Measurements from ENCODE around the gene YIPF1.

DNA sequence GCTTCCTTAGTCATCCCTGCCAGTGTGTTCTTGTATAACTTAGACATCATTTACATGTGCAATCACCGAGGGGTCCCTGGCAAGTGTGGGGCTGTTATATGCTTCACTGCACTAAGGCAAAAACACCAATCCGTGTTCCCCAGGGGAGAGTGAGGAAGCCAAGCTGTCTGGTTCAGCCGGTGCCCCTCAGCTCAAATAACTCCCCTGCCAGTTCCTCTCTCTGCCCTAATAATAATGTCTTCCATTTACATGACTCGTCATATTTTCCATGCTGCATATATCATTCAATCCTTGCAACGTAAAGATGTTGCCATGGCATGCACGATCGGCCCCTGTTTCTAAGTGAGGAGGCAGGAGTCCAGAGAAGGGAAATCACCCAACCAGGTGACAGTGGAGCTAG lies 27.1 kb downstream of the YIPF1 start:
- TF ChIP-seq ELF1 (IDR thresholded peaks at IDR 0.05) (no peak), POLR2AphosphoS5 (IDR thresholded peaks at IDR 0.05; ENCODE audit: low read depth, low read length) (no peak), SIN3A (IDR thresholded peaks at IDR 0.05; ENCODE audit: borderline replicate concordance, low read depth, low read length) (no peak), EZH2phosphoT487 (IDR thresholded peaks at IDR 0.05; ENCODE audit: borderline replicate concordance, low read depth) (no peak)
- TF ChIP-seq, protein P1, sequence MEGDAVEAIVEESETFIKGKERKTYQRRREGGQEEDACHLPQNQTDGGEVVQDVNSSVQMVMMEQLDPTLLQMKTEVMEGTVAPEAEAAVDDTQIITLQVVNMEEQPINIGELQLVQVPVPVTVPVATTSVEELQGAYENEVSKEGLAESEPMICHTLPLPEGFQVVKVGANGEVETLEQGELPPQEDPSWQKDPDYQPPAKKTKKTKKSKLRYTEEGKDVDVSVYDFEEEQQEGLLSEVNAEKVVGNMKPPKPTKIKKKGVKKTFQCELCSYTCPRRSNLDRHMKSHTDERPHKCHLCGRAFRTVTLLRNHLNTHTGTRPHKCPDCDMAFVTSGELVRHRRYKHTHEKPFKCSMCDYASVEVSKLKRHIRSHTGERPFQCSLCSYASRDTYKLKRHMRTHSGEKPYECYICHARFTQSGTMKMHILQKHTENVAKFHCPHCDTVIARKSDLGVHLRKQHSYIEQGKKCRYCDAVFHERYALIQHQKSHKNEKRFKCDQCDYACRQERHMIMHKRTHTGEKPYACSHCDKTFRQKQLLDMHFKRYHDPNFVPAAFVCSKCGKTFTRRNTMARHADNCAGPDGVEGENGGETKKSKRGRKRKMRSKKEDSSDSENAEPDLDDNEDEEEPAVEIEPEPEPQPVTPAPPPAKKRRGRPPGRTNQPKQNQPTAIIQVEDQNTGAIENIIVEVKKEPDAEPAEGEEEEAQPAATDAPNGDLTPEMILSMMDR (IDR thresholded peaks at IDR 0.05) = no peak
- TF ChIP-seq, protein P2, sequence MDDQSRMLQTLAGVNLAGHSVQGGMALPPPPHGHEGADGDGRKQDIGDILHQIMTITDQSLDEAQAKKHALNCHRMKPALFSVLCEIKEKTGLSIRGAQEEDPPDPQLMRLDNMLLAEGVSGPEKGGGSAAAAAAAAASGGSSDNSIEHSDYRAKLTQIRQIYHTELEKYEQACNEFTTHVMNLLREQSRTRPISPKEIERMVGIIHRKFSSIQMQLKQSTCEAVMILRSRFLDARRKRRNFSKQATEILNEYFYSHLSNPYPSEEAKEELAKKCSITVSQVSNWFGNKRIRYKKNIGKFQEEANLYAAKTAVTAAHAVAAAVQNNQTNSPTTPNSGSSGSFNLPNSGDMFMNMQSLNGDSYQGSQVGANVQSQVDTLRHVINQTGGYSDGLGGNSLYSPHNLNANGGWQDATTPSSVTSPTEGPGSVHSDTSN (IDR thresholded peaks at IDR 0.05) = no peak
- TF ChIP-seq, protein P3, sequence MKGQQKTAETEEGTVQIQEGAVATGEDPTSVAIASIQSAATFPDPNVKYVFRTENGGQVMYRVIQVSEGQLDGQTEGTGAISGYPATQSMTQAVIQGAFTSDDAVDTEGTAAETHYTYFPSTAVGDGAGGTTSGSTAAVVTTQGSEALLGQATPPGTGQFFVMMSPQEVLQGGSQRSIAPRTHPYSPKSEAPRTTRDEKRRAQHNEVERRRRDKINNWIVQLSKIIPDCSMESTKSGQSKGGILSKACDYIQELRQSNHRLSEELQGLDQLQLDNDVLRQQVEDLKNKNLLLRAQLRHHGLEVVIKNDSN (IDR thresholded peaks at IDR 0.05; ENCODE audit: borderline replicate concordance, low read depth) = no peak
- TF ChIP-seq, protein P4, sequence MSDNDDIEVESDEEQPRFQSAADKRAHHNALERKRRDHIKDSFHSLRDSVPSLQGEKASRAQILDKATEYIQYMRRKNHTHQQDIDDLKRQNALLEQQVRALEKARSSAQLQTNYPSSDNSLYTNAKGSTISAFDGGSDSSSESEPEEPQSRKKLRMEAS (IDR thresholded peaks at IDR 0.05; ENCODE audit: low read depth) = no peak
